ENCODE measurements around the gene ZNF423.
A peak's percentile ranks its signal among the peaks of the same experiment; 100 is the strongest.

The ZNF423 gene

DNA sequence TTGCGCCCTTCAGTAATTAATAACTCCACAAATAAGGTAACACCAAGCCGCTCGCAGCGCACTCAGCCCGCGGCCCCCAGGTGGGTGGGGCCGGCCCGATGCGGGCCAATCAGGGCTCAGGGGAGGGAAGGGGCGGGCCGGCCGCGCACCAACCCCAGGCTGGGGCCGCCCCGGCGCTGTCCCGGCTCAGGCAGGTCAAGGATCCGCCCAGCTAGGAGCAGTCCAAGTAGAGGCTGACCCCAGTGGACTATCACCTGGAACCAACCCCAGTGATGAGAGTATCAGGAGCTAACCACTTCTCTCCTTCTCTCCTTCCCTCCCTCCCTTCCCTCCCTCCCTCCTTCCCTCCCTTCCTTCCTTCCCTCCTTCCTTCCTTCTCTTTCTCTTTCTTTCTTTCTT, 371.5 kb downstream of the ZNF423 start:
- DNase-seq (no peak), ATAC-seq (ENCODE audit: insufficient read depth, low read depth) (no peak)
- H3K4me2 ChIP-seq (ENCODE audit: insufficient read depth, low read length), result no peak overlapping the region
- H3K36me3 ChIP-seq (ENCODE audit: insufficient read depth, low read length), result no peaks in the 10 kb centered on the region
- no peaks in the 10 kb centered on the region for H3K27me3 ChIP-seq (ENCODE audit: insufficient read depth, low read length, poor library complexity)
- H3K4me3 ChIP-seq (ENCODE audit: low read depth in 1 of 2, low read length in 2 of 2), result no peak overlapping the region
- no peaks in the 10 kb centered on the region for H4K20me1 ChIP-seq (ENCODE audit: insufficient read depth, low read length)
- no peak overlapping the region for H2AFZ ChIP-seq (ENCODE audit: low read depth, low read length)
- H3K9ac ChIP-seq (ENCODE audit: low read depth, low read length), result no peak overlapping the region
- peaks cover 10% of the 10 kb centered on the region for H3K4me1 ChIP-seq (ENCODE audit: insufficient read depth, low read length)
- no peak for TF ChIP-seq EZH2 (IDR thresholded peaks at IDR 0.05; ENCODE audit: borderline replicate concordance, low read depth, low read length, severe bottlenecking)
- no peak overlapping the region for H3K27ac ChIP-seq (ENCODE audit: low read length)
- no peaks in the 10 kb centered on the region for H3K9me3 ChIP-seq (ENCODE audit: insufficient read depth, low read length, severe bottlenecking)
- no peaks in the 10 kb centered on the region for H3K79me2 ChIP-seq (ENCODE audit: insufficient read depth, low read length)

DNA sequence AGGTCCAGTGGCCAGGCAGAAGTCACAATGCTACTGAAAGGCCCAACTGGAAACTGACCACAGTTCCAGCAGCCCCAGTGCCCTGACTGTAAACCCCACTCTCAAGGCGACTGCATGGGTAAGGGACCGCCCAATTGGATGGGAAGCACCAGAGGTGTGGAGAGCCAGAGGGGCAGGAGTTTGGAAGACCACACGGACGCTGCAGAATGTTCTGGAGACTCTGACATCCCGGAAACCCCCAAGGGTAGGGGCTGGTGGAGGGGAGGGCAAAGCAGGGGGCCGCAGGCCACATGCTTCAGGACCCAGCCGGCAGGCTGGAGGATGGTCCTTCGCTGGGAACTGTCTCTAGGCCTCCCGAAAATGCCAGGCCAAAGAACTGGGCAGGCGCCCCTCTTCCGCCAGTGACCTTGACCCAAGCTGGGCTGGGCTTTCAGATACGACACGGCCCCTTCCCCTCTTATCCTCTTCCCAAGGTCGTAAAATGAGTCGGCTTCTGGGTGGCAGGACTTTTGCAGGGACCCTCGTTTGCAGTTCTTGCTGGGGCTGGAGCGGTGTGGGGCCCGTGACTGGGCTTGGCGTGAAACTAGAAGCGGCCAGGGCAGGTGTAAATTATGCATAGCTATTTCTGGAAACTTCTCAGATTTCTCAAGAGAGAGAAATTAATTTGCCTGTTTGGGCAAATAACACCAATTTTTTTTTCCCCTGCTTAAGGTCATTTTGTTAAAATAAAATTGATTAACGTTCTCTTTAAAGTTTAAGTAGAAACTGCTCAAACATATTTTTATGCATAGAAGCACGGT, 372.1 kb downstream of the ZNF423 start:
- H3K9ac ChIP-seq (ENCODE audit: low read depth, low read length), result no peak overlapping the region
- no peaks in the 10 kb centered on the region for H3K36me3 ChIP-seq (ENCODE audit: insufficient read depth, low read length)
- no peaks in the 10 kb centered on the region for H3K79me2 ChIP-seq (ENCODE audit: insufficient read depth, low read length)
- H3K4me3 ChIP-seq (ENCODE audit: low read depth in 1 of 2, low read length in 2 of 2), result no peak overlapping the region
- H2AFZ ChIP-seq (ENCODE audit: low read depth, low read length), result no peak overlapping the region
- H3K9me3 ChIP-seq (ENCODE audit: insufficient read depth, low read length, severe bottlenecking), result no peaks in the 10 kb centered on the region
- no peaks in the 10 kb centered on the region for H4K20me1 ChIP-seq (ENCODE audit: insufficient read depth, low read length)
- no peaks in the 10 kb centered on the region for H3K27me3 ChIP-seq (ENCODE audit: insufficient read depth, low read length, poor library complexity)
- H3K4me2 ChIP-seq (ENCODE audit: insufficient read depth, low read length), result no peak overlapping the region
- peaks cover 10% of the 10 kb centered on the region for H3K4me1 ChIP-seq (ENCODE audit: insufficient read depth, low read length)
- no peak for TF ChIP-seq EZH2 (IDR thresholded peaks at IDR 0.05; ENCODE audit: borderline replicate concordance, low read depth, low read length, severe bottlenecking)
- TF ChIP-seq, protein P1, sequence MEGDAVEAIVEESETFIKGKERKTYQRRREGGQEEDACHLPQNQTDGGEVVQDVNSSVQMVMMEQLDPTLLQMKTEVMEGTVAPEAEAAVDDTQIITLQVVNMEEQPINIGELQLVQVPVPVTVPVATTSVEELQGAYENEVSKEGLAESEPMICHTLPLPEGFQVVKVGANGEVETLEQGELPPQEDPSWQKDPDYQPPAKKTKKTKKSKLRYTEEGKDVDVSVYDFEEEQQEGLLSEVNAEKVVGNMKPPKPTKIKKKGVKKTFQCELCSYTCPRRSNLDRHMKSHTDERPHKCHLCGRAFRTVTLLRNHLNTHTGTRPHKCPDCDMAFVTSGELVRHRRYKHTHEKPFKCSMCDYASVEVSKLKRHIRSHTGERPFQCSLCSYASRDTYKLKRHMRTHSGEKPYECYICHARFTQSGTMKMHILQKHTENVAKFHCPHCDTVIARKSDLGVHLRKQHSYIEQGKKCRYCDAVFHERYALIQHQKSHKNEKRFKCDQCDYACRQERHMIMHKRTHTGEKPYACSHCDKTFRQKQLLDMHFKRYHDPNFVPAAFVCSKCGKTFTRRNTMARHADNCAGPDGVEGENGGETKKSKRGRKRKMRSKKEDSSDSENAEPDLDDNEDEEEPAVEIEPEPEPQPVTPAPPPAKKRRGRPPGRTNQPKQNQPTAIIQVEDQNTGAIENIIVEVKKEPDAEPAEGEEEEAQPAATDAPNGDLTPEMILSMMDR (IDR thresholded peaks at IDR 0.05; ENCODE audit: borderline replicate concordance, extremely low read depth, low read length, poor library complexity, severe bottlenecking), result no peak
- no peak for ATAC-seq (ENCODE audit: insufficient read depth, low read depth)
- no peak for DNase-seq
- no peak overlapping the region for H3K27ac ChIP-seq (ENCODE audit: low read length)

DNA sequence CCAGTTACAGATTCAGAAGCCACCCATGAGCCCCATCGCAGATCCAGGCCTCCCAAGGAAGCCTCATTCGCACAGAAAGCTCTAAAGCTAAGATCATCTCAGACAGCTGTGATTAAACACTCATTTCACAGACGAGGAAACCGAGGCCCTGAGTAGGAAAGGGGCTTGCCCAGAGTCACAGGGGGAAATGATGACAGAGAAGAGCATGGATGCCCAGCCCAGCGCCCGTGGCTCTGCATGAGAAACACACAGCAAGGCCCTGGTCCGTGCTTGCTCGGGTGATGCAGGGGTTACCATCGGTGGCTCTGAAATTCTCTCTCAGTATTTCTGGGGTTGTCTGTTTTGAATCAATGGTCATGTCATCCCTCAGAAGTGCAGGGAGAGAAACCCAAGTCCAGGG, 372.7 kb downstream of the ZNF423 start:
- no peak overlapping the region for H3K27ac ChIP-seq (ENCODE audit: low read length)
- H3K4me3 ChIP-seq (ENCODE audit: low read depth in 1 of 2, low read length in 2 of 2), result no peak overlapping the region
- no peak for DNase-seq
- H3K36me3 ChIP-seq (ENCODE audit: insufficient read depth, low read length), result no peaks in the 10 kb centered on the region
- no peak overlapping the region for H3K4me2 ChIP-seq (ENCODE audit: insufficient read depth, low read length)
- no peaks in the 10 kb centered on the region for H3K27me3 ChIP-seq (ENCODE audit: insufficient read depth, low read length, poor library complexity)
- no peaks in the 10 kb centered on the region for H3K79me2 ChIP-seq (ENCODE audit: insufficient read depth, low read length)
- H4K20me1 ChIP-seq (ENCODE audit: insufficient read depth, low read length), result no peaks in the 10 kb centered on the region
- H2AFZ ChIP-seq (ENCODE audit: low read depth, low read length), result no peak overlapping the region
- TF ChIP-seq, protein P1 (IDR thresholded peaks at IDR 0.05; ENCODE audit: borderline replicate concordance, extremely low read depth, low read length, poor library complexity, severe bottlenecking), result no peak
- TF ChIP-seq EZH2 (IDR thresholded peaks at IDR 0.05; ENCODE audit: borderline replicate concordance, low read depth, low read length, severe bottlenecking), result no peak
- H3K9ac ChIP-seq (ENCODE audit: low read depth, low read length), result no peak overlapping the region
- H3K4me1 ChIP-seq (ENCODE audit: insufficient read depth, low read length), result peaks cover 10% of the 10 kb centered on the region
- no peaks in the 10 kb centered on the region for H3K9me3 ChIP-seq (ENCODE audit: insufficient read depth, low read length, severe bottlenecking)
- no peak for ATAC-seq (ENCODE audit: insufficient read depth, low read depth)

DNA sequence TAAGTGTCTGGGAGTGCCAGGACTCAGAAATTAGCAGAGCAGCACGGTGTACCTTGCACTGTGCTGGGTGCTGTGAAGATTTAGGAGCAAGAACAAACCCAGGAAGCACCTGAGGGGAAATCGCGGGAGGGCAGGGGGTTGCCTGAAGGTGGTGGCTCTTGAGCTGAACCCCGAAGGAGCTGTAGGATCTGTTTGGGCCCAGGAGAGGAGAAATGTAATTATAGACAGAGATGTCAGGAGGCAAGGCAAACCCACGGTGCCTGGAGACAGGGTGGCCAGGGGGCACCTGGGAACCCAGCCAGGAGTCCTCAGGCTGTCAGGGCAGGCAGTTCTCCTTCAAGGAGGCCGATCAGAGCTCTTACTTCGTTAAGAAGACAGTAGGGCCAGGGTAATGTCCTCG, 373.2 kb downstream of the ZNF423 start:
- Histone ChIP-seq H3K36me3 (ENCODE audit: insufficient read depth, low read length) (no peaks in the 10 kb centered on the region), H4K20me1 (ENCODE audit: insufficient read depth, low read length) (no peaks in the 10 kb centered on the region), H3K9me3 (ENCODE audit: insufficient read depth, low read length, severe bottlenecking) (no peaks in the 10 kb centered on the region), H3K27ac (ENCODE audit: low read length) (no peak overlapping the region), H3K27me3 (ENCODE audit: insufficient read depth, low read length, poor library complexity) (no peaks in the 10 kb centered on the region), H3K4me3 (ENCODE audit: low read depth in 1 of 2, low read length in 2 of 2) (no peak overlapping the region), H3K4me2 (ENCODE audit: insufficient read depth, low read length) (no peak overlapping the region), H3K9ac (ENCODE audit: low read depth, low read length) (no peak overlapping the region), H2AFZ (ENCODE audit: low read depth, low read length) (no peak overlapping the region), H3K4me1 (ENCODE audit: insufficient read depth, low read length) (peaks cover 10% of the 10 kb centered on the region), H3K79me2 (ENCODE audit: insufficient read depth, low read length) (no peaks in the 10 kb centered on the region)
- ATAC-seq (ENCODE audit: insufficient read depth, low read depth) (peak; percentile 50; the same call in 2 of the 3 replicates), DNase-seq (no peak)
- TF ChIP-seq, protein P1 (IDR thresholded peaks at IDR 0.05; ENCODE audit: borderline replicate concordance, extremely low read depth, low read length, poor library complexity, severe bottlenecking), result no peak
- TF ChIP-seq EZH2 (IDR thresholded peaks at IDR 0.05; ENCODE audit: borderline replicate concordance, low read depth, low read length, severe bottlenecking), result no peak
